Kidney epithelial cell (primary cell): Measurements from ENCODE around the gene DDR1. TPM values are rescaled to one million over a fixed set of nuclear protein-coding genes. Genes with fewer than 3 reads are reported as not detected.
A peak's percentile ranks its signal among the peaks of the same experiment; 100 is the strongest.

Experiments used
- DNase-seq: peaks from one replicate; pipeline ENCODE4 v3.0.0-alpha.2; 2010; ENCODE audit warnings: low read depth
- H3K27me3 ChIP-seq: 2 replicates; pipeline ENCODE4 v1.6.0; 2011; ENCODE audit warnings: low read length; ENCODE audit not compliant: control insufficient read depth, insufficient read depth
- H3K36me3 ChIP-seq: 2 replicates; pipeline ENCODE4 v1.5.1; 2011; ENCODE audit warnings: low read length; ENCODE audit not compliant: control insufficient read depth, insufficient read depth
- H3K4me3 ChIP-seq: 2 replicates; pipeline ENCODE4 v1.5.1; 2011; ENCODE audit warnings: low read depth, mild to moderate bottlenecking, control low read depth, low read length
- total RNA-seq: library from RNA; depleted of rRNA; stranded (reverse); fragments of >200 nt; gene quantifications from 2 replicates; pipeline ENCODE4 v1.2.3, GENCODE V29; 2015
- TF ChIP-seq, protein P1 (sequence below): IDR thresholded peaks from 2 replicates; pipeline ENCODE4 v1.5.1; 2011; ENCODE audit warnings: mild to moderate bottlenecking, moderate library complexity, low read length, control low read depth, inconsistent platforms; ENCODE audit not compliant: insufficient read depth, poor library complexity, severe bottlenecking

The DDR1 gene
- total RNA-seq, 1 donor from 2014 or later: 171 TPM

DNA sequence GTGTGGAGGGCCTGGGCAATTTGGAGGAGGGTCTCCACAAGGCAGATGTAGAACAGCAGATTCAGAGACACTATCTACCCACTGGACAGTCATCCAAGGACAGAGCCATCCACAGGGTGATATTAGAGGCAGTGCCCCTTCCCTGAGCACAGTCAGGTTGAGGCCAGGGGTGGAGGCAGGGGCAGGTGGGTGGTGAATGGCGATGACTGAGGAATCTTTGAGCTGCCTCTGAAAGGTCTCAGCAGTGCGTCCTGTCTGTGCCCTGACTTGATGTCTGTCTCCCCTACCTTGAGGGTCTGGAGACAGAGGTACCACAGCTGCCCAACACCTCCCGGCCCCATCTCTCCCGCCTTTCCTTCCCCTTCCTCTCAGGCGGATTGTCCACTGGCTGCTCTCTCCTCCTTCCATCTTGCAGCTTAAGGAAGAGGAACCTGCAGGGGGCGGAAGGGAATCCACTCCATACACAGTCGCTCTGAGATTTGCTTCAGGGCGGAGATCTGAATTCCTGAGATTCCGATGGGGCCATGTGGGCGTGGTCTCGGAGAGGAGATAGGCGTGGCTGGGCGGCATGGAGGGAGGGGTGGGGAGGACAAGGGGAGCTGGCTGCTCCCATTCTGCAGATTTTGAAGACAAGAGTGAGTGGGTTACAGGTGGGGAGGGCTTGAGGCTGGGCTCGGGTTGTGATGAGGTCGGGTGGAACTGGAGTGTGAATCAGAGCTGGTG is 58.2 kb downstream of the DDR1 start:
- Histone ChIP-seq H3K27me3 (no peaks in the 10 kb centered on the region), H3K36me3 (no peaks in the 10 kb centered on the region), H3K4me3 (no peak overlapping the region)
- TF ChIP-seq, protein P1, sequence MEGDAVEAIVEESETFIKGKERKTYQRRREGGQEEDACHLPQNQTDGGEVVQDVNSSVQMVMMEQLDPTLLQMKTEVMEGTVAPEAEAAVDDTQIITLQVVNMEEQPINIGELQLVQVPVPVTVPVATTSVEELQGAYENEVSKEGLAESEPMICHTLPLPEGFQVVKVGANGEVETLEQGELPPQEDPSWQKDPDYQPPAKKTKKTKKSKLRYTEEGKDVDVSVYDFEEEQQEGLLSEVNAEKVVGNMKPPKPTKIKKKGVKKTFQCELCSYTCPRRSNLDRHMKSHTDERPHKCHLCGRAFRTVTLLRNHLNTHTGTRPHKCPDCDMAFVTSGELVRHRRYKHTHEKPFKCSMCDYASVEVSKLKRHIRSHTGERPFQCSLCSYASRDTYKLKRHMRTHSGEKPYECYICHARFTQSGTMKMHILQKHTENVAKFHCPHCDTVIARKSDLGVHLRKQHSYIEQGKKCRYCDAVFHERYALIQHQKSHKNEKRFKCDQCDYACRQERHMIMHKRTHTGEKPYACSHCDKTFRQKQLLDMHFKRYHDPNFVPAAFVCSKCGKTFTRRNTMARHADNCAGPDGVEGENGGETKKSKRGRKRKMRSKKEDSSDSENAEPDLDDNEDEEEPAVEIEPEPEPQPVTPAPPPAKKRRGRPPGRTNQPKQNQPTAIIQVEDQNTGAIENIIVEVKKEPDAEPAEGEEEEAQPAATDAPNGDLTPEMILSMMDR: peak; percentile 70
- peak; percentile 61 for DNase-seq

DNA sequence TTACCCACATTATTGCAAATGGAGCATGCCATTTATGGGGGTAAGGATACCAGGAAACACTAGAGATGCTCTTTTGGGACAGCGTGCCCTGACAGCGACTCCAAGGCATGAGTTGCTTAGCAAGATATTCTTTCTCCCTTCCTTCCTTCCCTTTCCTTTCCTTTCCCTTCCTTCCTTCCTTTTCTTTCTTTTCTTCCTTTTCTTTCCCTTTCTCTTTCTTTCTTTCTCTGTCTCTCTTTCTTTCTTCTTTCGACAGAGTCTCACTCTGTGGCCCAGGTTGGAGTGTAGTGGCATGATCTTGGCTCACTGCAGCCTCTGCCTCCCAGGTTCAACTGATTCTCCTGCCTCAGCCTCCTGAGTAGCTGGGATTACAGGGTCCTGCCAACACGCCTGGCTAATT is 59.7 kb downstream of the DDR1 start:
- DNase-seq: no peak
- Histone ChIP-seq H3K4me3 (no peak overlapping the region), H3K36me3 (no peaks in the 10 kb centered on the region), H3K27me3 (no peaks in the 10 kb centered on the region)
- TF ChIP-seq, protein P1: no peak

DNA sequence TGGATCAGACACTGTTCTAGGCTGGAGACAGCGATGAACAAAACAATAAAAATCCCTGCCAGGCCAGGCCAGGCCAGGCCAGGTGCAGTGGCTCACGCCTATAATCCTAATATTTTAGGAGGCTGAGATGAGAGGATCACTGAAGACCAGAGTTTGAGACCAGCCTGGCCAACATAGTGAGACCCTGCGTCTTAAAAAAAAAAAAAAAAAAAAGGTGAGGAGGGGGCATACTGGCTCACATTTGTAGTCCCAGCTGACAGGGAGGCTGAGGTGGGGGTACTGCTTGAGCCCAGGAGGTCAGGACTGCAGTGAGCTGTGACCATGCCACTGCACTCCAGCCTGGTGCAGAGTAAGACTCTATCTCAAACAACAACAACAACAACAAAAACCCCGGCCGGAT is 61.0 kb downstream of the DDR1 start:
- DNase-seq: no peak
- Histone ChIP-seq H3K36me3 (no peaks in the 10 kb centered on the region), H3K27me3 (no peaks in the 10 kb centered on the region), H3K4me3 (no peak overlapping the region)
- TF ChIP-seq, protein P1: no peak

DNA sequence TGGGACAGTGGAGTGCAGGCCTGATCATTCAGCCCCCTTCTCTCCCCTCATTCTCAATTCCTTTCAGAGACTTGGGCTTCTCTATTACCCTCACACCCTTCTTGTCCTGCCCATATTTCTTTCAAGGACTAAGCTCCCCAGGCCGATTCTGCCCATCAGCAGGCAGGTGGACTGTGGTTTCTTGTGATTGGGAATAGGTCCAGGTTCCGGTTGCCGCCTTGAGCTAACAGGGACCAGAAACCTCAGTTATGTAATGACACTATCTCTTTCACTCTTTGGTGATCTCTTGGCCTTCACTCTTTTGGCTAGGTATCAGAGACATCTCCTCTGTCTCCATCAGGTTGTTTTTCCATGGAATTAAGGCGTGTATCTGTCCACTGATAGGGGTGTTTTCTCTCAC is 62.9 kb downstream of the DDR1 start:
- TF ChIP-seq, protein P1: no peak
- Histone ChIP-seq H3K36me3 (no peaks in the 10 kb centered on the region), H3K4me3 (no peak overlapping the region), H3K27me3 (no peaks in the 10 kb centered on the region)
- no peak for DNase-seq

DNA sequence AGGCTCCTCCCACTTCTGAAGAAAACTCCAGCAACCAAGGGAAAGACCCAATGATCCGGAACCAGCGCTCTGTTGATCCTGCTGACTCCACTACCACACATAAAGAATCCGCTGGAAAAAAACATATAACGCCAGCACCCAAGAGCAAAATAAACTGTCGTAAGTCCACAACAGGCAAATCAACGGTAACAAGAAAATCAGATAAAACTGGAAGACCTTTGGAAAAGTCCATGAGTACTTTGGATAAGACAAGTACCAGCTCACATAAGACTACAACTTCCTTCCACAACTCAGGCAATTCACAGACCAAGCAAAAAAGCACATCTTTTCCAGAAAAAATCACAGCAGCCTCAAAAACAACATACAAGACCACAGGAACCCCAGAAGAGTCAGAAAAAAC is 64.5 kb downstream of the DDR1 start:
- DNase-seq: no peak
- TF ChIP-seq, protein P1: no peak
- Histone ChIP-seq H3K27me3 (no peaks in the 10 kb centered on the region), H3K36me3 (no peaks in the 10 kb centered on the region), H3K4me3 (no peak overlapping the region)

Other genes starting within 250 kb of the DDR1 start
- 7.6 and 12.7 TPM in 2 replicates for gene C6orf136, start 237.4 kb upstream of the DDR1 start, total RNA-seq
- 34.7 and 39.2 TPM in 2 replicates for gene DHX16, start 211.5 kb upstream of the DDR1 start, total RNA-seq
- 125 and 129 TPM in 2 replicates for gene PPP1R18, start 197.9 kb upstream of the DDR1 start, total RNA-seq
- gene NRM, start 193.5 kb upstream of the DDR1 start, total RNA-seq: 8.9 and 10.4 TPM in 2 replicates
- 11.4 and 14.7 TPM in 2 replicates for gene MDC1, start 167.2 kb upstream of the DDR1 start, total RNA-seq
- gene TUBB, start 164.2 kb upstream of the DDR1 start, total RNA-seq: 808 and 855 TPM in 2 replicates
- 136 and 142 TPM in 2 replicates for gene FLOT1, start 141.8 kb upstream of the DDR1 start, total RNA-seq
- gene IER3, start 140.0 kb upstream of the DDR1 start, total RNA-seq: 188 and 229 TPM in 2 replicates
- gene GTF2H4, start 23.7 kb downstream of the DDR1 start, total RNA-seq: 23.0 and 27.7 TPM in 2 replicates
- 34.7 and 37.7 TPM in 2 replicates for gene VARS2, start 29.7 kb downstream of the DDR1 start, total RNA-seq
- gene SFTA2, start 47.7 kb downstream of the DDR1 start, total RNA-seq: 1.0 TPM in 1 of 2 replicates, not detected in the other
- not detected in 2 replicates for gene MUCL3, start 56.5 kb downstream of the DDR1 start, total RNA-seq
- not detected in 2 replicates for gene MUC21, start 99.2 kb downstream of the DDR1 start, total RNA-seq
- not detected in 2 replicates for gene MUC22, start 126.0 kb downstream of the DDR1 start, total RNA-seq
- gene C6orf15, start 228.1 kb downstream of the DDR1 start, total RNA-seq: 0.62 and 0.79 TPM in 2 replicates
- 0.38 and 0.48 TPM in 2 replicates for gene PSORS1C1, start 230.3 kb downstream of the DDR1 start, total RNA-seq
- not detected in 2 replicates for gene CDSN, start 235.9 kb downstream of the DDR1 start, total RNA-seq